Measurements from ENCODE around the gene GAGE12G. TPM values are rescaled to one million over a fixed set of nuclear protein-coding genes. Genes with fewer than 3 reads are reported as not detected.
"Not testable (repeated sequence)": the region's sequence is repeated elsewhere in the genome, so short reads cannot be mapped to it uniquely, and the experiment has no call there.

GAGE12G gene
- total RNA-seq: under 1 TPM in 2 of 5 donors, not detected in 3; 0.63 to 0.64 TPM
- total RNA-seq (2013): not detected
- total RNA-seq: 0 reads per million in 29 experiments

GRCh38 chrX:49570100-49570499 lies at the start of gene GAGE12G:
TSS of gene GAGE12G (plus strand) at chrX:49570400. CDS start at chrX:49571555, 1,155 bp downstream.
- H3K4me1 ChIP-seq (ENCODE audit: control insufficient read depth in 1 of 2, extremely low read depth in 1 of 2, insufficient read depth in 2 of 2, low read length in 2 of 2); H3K36me3 Mint-ChIP-seq; H3K9me3 ChIP-seq; H3K9me3 Mint-ChIP-seq; H3K27ac ChIP-seq (ENCODE audit: low read length); H3K4me1 Mint-ChIP-seq; H3K4me3 ChIP-seq (ENCODE audit: control insufficient read depth in 1 of 2, extremely low read depth in 1 of 2, low read length in 1 of 2); DNase-seq; ATAC-seq (replicated peaks in 1 of 4); POLR2A ChIA-PET; H3K27ac Mint-ChIP-seq; H3K27me3 ChIP-seq (replicated peaks in 1 of 2; ENCODE audit: control insufficient read depth in 2 of 2, extremely low read depth in 1 of 2, insufficient read depth in 2 of 2, low read length in 1 of 2); H3K36me3 ChIP-seq (ENCODE audit: control insufficient read depth in 2 of 2, extremely low read depth in 1 of 2, insufficient read depth in 1 of 2, low read length in 1 of 2); H3K27me3 Mint-ChIP-seq; CTCF ChIA-PET; H3K4me3 Mint-ChIP-seq: not testable (repeated sequence)
- WGBS (ENCODE audit: insufficient coverage): no CpG with 5 or more reads among the region's 16 CpGs

- H3K36me3 Mint-ChIP-seq; H3K4me3 ChIP-seq (ENCODE audit: control insufficient read depth in 1 of 2, extremely low read depth in 1 of 2, low read length in 1 of 2); H3K27ac Mint-ChIP-seq; H3K27me3 ChIP-seq (replicated peaks in 1 of 2; ENCODE audit: control insufficient read depth in 2 of 2, extremely low read depth in 1 of 2, insufficient read depth in 2 of 2, low read length in 1 of 2); H3K9me3 ChIP-seq; H3K27ac ChIP-seq (ENCODE audit: low read length); POLR2A ChIA-PET; CTCF ChIA-PET; DNase-seq; H3K9me3 Mint-ChIP-seq; ATAC-seq (replicated peaks in 1 of 4); H3K36me3 ChIP-seq (ENCODE audit: control insufficient read depth in 2 of 2, extremely low read depth in 1 of 2, insufficient read depth in 1 of 2, low read length in 1 of 2); H3K27me3 Mint-ChIP-seq; H3K4me3 Mint-ChIP-seq; H3K4me1 Mint-ChIP-seq; H3K4me1 ChIP-seq (ENCODE audit: control insufficient read depth in 1 of 2, extremely low read depth in 1 of 2, insufficient read depth in 2 of 2, low read length in 2 of 2): not testable (repeated sequence)
- whole genome bisulfite sequencing (ENCODE audit: insufficient coverage): no CpG with 5 or more reads among the region's 16 CpGs
Measured at GRCh38 chrX:49531877-49532276, 38.3 kb upstream of the GAGE12G start, which contains the start of gene GAGE12C. TSS of gene GAGE12C (plus strand) at chrX:49532177. CDS start at chrX:49533332, 1,155 bp downstream.

- H3K27ac Mint-ChIP-seq; H3K9me3 Mint-ChIP-seq; POLR2A ChIA-PET; ATAC-seq (replicated peaks in 1 of 4); H3K36me3 Mint-ChIP-seq; H3K36me3 ChIP-seq (ENCODE audit: control insufficient read depth in 2 of 2, extremely low read depth in 1 of 2, insufficient read depth in 1 of 2, low read length in 1 of 2); H3K4me3 ChIP-seq (ENCODE audit: control insufficient read depth in 1 of 2, extremely low read depth in 1 of 2, low read length in 1 of 2); H3K4me3 Mint-ChIP-seq; CTCF ChIA-PET; H3K27me3 ChIP-seq (replicated peaks in 1 of 2; ENCODE audit: control insufficient read depth in 2 of 2, extremely low read depth in 1 of 2, insufficient read depth in 2 of 2, low read length in 1 of 2); DNase-seq; H3K4me1 Mint-ChIP-seq; H3K9me3 ChIP-seq; H3K27me3 Mint-ChIP-seq; H3K4me1 ChIP-seq (ENCODE audit: control insufficient read depth in 1 of 2, extremely low read depth in 1 of 2, insufficient read depth in 2 of 2, low read length in 2 of 2); H3K27ac ChIP-seq (ENCODE audit: low read length): not testable (repeated sequence)
- no CpG with 5 or more reads among the region's 16 CpGs for WGBS (ENCODE audit: insufficient coverage)
Measured at GRCh38 chrX:49541433-49541832, 28.8 kb upstream of the GAGE12G start, which contains the start of gene GAGE12D. TSS of gene GAGE12D (plus strand) at chrX:49541733. CDS start at chrX:49542888, 1,155 bp downstream.

GRCh38 chrX:49550989-49551388 lies 19.2 kb upstream of the GAGE12G start, which contains the start of gene GAGE12E:
TSS of gene GAGE12E (plus strand) at chrX:49551289. CDS start at chrX:49552444, 1,155 bp downstream.
- CTCF ChIA-PET; DNase-seq; H3K27ac ChIP-seq (ENCODE audit: low read length); H3K27me3 Mint-ChIP-seq; H3K4me1 ChIP-seq (ENCODE audit: control insufficient read depth in 1 of 2, extremely low read depth in 1 of 2, insufficient read depth in 2 of 2, low read length in 2 of 2); H3K4me1 Mint-ChIP-seq; H3K27me3 ChIP-seq (replicated peaks in 1 of 2; ENCODE audit: control insufficient read depth in 2 of 2, extremely low read depth in 1 of 2, insufficient read depth in 2 of 2, low read length in 1 of 2); H3K27ac Mint-ChIP-seq; H3K9me3 ChIP-seq; H3K9me3 Mint-ChIP-seq; H3K4me3 Mint-ChIP-seq; POLR2A ChIA-PET; ATAC-seq (replicated peaks in 1 of 4); H3K36me3 Mint-ChIP-seq; H3K4me3 ChIP-seq (ENCODE audit: control insufficient read depth in 1 of 2, extremely low read depth in 1 of 2, low read length in 1 of 2); H3K36me3 ChIP-seq (ENCODE audit: control insufficient read depth in 2 of 2, extremely low read depth in 1 of 2, insufficient read depth in 1 of 2, low read length in 1 of 2): not testable (repeated sequence)
- no CpG with 5 or more reads among the region's 16 CpGs for WGBS (ENCODE audit: insufficient coverage)

GRCh38 chrX:49560542-49560941 lies 9.7 kb upstream of the GAGE12G start, which contains the start of gene GAGE12F:
TSS of gene GAGE12F (plus strand) at chrX:49560842. CDS start at chrX:49561997, 1,155 bp downstream.
- DNase-seq; H3K27ac ChIP-seq (ENCODE audit: low read length); H3K4me3 Mint-ChIP-seq; POLR2A ChIA-PET; H3K4me1 ChIP-seq (ENCODE audit: control insufficient read depth in 1 of 2, extremely low read depth in 1 of 2, insufficient read depth in 2 of 2, low read length in 2 of 2); H3K9me3 ChIP-seq; H3K27me3 ChIP-seq (replicated peaks in 1 of 2; ENCODE audit: control insufficient read depth in 2 of 2, extremely low read depth in 1 of 2, insufficient read depth in 2 of 2, low read length in 1 of 2); H3K36me3 ChIP-seq (ENCODE audit: control insufficient read depth in 2 of 2, extremely low read depth in 1 of 2, insufficient read depth in 1 of 2, low read length in 1 of 2); H3K27ac Mint-ChIP-seq; H3K9me3 Mint-ChIP-seq; H3K27me3 Mint-ChIP-seq; H3K4me3 ChIP-seq (ENCODE audit: control insufficient read depth in 1 of 2, extremely low read depth in 1 of 2, low read length in 1 of 2); H3K4me1 Mint-ChIP-seq; CTCF ChIA-PET; ATAC-seq (replicated peaks in 1 of 4); H3K36me3 Mint-ChIP-seq: not testable (repeated sequence)
- no CpG with 5 or more reads among the region's 16 CpGs for WGBS (ENCODE audit: insufficient coverage)

GRCh38 chrX:49568728-49569127 lies 1.5 kb upstream of the GAGE12G start:
- H3K36me3 ChIP-seq (ENCODE audit: control insufficient read depth in 2 of 2, extremely low read depth in 1 of 2, insufficient read depth in 1 of 2, low read length in 1 of 2); H3K27ac ChIP-seq (ENCODE audit: low read length); H3K27me3 ChIP-seq (replicated peaks in 1 of 2; ENCODE audit: control insufficient read depth in 2 of 2, extremely low read depth in 1 of 2, insufficient read depth in 2 of 2, low read length in 1 of 2); POLR2A ChIA-PET; H3K4me1 ChIP-seq (ENCODE audit: control insufficient read depth in 1 of 2, extremely low read depth in 1 of 2, insufficient read depth in 2 of 2, low read length in 2 of 2); H3K9me3 Mint-ChIP-seq; H3K4me3 Mint-ChIP-seq; H3K4me1 Mint-ChIP-seq; H3K4me3 ChIP-seq (ENCODE audit: control insufficient read depth in 1 of 2, extremely low read depth in 1 of 2, low read length in 1 of 2); CTCF ChIA-PET; H3K27me3 Mint-ChIP-seq; DNase-seq; ATAC-seq (replicated peaks in 1 of 4); H3K27ac Mint-ChIP-seq; H3K9me3 ChIP-seq; H3K36me3 Mint-ChIP-seq: not testable (repeated sequence)
- WGBS (ENCODE audit: insufficient coverage): no CpG with 5 or more reads among the region's 11 CpGs

- H3K4me1 ChIP-seq (ENCODE audit: control insufficient read depth in 1 of 2, extremely low read depth in 1 of 2, insufficient read depth in 2 of 2, low read length in 2 of 2); H3K27ac ChIP-seq (ENCODE audit: low read length); H3K36me3 ChIP-seq (ENCODE audit: control insufficient read depth in 2 of 2, extremely low read depth in 1 of 2, insufficient read depth in 1 of 2, low read length in 1 of 2); CTCF ChIA-PET; H3K9me3 ChIP-seq; H3K36me3 Mint-ChIP-seq; H3K4me3 Mint-ChIP-seq; H3K4me3 ChIP-seq (ENCODE audit: control insufficient read depth in 1 of 2, extremely low read depth in 1 of 2, low read length in 1 of 2); ATAC-seq (replicated peaks in 1 of 4); POLR2A ChIA-PET; H3K27ac Mint-ChIP-seq; H3K27me3 ChIP-seq (replicated peaks in 1 of 2; ENCODE audit: control insufficient read depth in 2 of 2, extremely low read depth in 1 of 2, insufficient read depth in 2 of 2, low read length in 1 of 2); H3K4me1 Mint-ChIP-seq; H3K9me3 Mint-ChIP-seq; DNase-seq; H3K27me3 Mint-ChIP-seq: not testable (repeated sequence)
- no CpG with 5 or more reads among the region's 13 CpGs for WGBS (ENCODE audit: insufficient coverage)
Measured at GRCh38 chrX:49569152-49569551, 1.0 kb upstream of the GAGE12G start.
